GM19240 (cell line): Measurements from ENCODE around the gene L1CAM.
A peak's percentile ranks its signal among the peaks of the same experiment; 100 is the strongest.

Source experiments
- DNase-seq: peaks from one replicate; pipeline ENCODE4 v3.0.0; 2011; ENCODE audit warnings: low spot score; ENCODE audit not compliant: insufficient read length

The L1CAM gene

GRCh38 chrX:153878969-153879653 lies 6.9 kb downstream of the L1CAM start:
- no peak for DNase-seq

GRCh38 chrX:153878345-153878744 lies 7.6 kb downstream of the L1CAM start:
- no peak for DNase-seq

- DNase-seq: no peak
Measured at GRCh38 chrX:153877571-153878261, 8.3 kb downstream of the L1CAM start.

GRCh38 chrX:153876112-153876491 lies 9.9 kb downstream of the L1CAM start:
- DNase-seq: no peak

- DNase-seq: peak; percentile 51
Measured at GRCh38 chrX:153875391-153876111, 10.4 kb downstream of the L1CAM start.

- DNase-seq: no peak
Measured at GRCh38 chrX:153874366-153875125, 11.4 kb downstream of the L1CAM start.

GRCh38 chrX:153874085-153874365 lies 11.9 kb downstream of the L1CAM start:
- no peak for DNase-seq

- DNase-seq: no peak
Measured at GRCh38 chrX:153873282-153874084, 12.5 kb downstream of the L1CAM start.

- no peak for DNase-seq
Measured at GRCh38 chrX:153871946-153872878, 13.8 kb downstream of the L1CAM start.

- DNase-seq: no peak
Measured at GRCh38 chrX:153871451-153871850, 14.5 kb downstream of the L1CAM start.

- DNase-seq: no peak
Measured at GRCh38 chrX:153870791-153871360, 15.1 kb downstream of the L1CAM start.

- DNase-seq: no peak
Measured at GRCh38 chrX:153870288-153870690, 15.7 kb downstream of the L1CAM start.

- DNase-seq: no peak
Measured at GRCh38 chrX:153869473-153870287, 16.3 kb downstream of the L1CAM start.

- no peak for DNase-seq
Measured at GRCh38 chrX:153868576-153869472, 17.1 kb downstream of the L1CAM start.

- no peak for DNase-seq
Measured at GRCh38 chrX:153867671-153868070, 18.3 kb downstream of the L1CAM start.

- no peak for DNase-seq
Measured at GRCh38 chrX:153867139-153867538, 18.8 kb downstream of the L1CAM start.

GRCh38 chrX:153866302-153867019 lies 19.5 kb downstream of the L1CAM start:
- no peak for DNase-seq
